Adipocyte (in vitro differentiated cells): ENCODE measurements around the gene IGF1R.

ENCODE experiments used
- DNase-seq: peaks from one replicate; pipeline ENCODE4 v3.0.0-alpha.2; 2015; ENCODE audit warnings: low read depth
- H3K27me3 ChIP-seq: replicated peaks from 2 replicates; pipeline ENCODE4 v1.7.0; 2013; ENCODE audit warnings: mild to moderate bottlenecking, low read length, moderate library complexity; ENCODE audit not compliant: control insufficient read depth, insufficient read depth
- H3K36me3 ChIP-seq: 2 replicates; pipeline ENCODE4 v1.7.0; 2013; ENCODE audit warnings: low read length, mild to moderate bottlenecking, moderate library complexity; ENCODE audit not compliant: control insufficient read depth, insufficient read depth, severe bottlenecking
- H3K4me1 ChIP-seq: 2 replicates; pipeline ENCODE4 v1.7.0; 2013; ENCODE audit warnings: mild to moderate bottlenecking, low read length, moderate library complexity; ENCODE audit not compliant: control insufficient read depth, insufficient read depth
- H3K4me3 ChIP-seq: 2 replicates; pipeline ENCODE4 v1.7.0; 2013; ENCODE audit warnings: mild to moderate bottlenecking, low read length, moderate library complexity
- H3K9ac ChIP-seq: 2 replicates; pipeline ENCODE4 v1.7.0; 2013; ENCODE audit warnings: mild to moderate bottlenecking, low read length, moderate library complexity
- H3K9me3 ChIP-seq: 2 replicates; pipeline ENCODE4 v1.7.0; 2013; ENCODE audit warnings: mild to moderate bottlenecking, low read length, moderate library complexity; ENCODE audit not compliant: control insufficient read depth

The IGF1R gene

DNA sequence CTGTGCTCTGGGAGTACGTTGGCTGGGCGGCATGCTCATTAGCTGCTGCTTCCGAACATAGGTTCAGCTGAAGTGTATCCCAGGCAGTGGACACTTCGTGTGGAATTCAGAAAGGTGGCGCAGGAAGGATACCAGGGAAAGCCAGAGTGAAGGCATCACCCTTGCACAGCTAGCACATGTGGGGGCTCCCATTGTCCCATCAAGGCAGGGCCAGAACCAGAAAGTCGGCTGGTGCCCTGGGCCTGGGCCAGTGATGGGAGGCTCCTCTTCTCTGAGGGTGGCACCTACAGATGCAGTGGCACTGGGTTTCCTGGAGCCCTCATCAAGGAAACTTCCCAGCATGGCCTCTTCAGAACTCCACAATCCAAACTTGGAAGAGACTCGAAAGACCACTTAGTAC is 302.7 kb downstream of the IGF1R start:
- H3K9ac ChIP-seq = no peak overlapping the region
- no peaks in the 10 kb centered on the region for H3K27me3 ChIP-seq
- H3K4me1 ChIP-seq = peaks cover 5% of the 10 kb centered on the region
- H3K9me3 ChIP-seq = no peaks in the 10 kb centered on the region
- no peak for DNase-seq
- peaks cover 40% of the 10 kb centered on the region for H3K36me3 ChIP-seq
- H3K4me3 ChIP-seq = no peak overlapping the region

DNA sequence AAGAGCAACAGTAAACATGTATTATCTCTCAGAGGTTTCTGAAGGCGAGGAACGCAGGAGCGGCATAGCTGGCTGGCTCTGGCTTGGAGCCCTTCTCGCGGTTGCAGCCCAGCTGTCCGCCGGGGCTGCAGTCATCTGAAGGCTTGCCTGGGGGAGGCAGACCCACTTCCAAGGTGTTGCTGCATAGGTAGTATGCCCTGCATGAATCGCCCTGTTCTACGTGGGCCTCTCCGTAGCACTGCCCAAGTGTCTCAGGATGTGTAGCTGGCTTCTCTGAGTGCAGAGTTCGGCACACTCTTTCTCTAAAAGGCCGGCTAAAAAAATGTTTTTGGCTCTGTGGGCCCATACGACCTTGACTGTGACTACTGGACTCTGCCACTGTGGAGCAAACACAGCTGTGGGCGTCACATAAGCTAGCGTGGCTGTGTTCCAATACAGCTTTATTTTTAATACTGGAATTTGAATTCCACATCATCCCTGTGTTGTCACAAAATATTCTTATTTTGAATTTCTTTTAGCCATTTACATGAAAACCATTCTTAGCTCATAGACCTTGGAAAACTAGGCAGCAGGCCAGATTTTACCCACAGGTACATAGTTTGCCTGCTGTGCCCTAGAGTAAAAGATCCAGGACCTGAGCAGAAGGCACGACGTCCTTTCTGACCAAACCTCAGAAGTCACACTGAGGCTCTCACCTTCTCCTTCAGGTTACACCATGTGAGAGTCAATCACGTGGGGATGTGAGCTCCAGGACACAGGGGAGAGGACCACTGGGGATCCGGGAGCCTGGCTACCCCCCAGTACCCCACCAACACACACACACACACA is 303.4 kb downstream of the IGF1R start:
- no peak overlapping the region for H3K4me3 ChIP-seq
- H3K9me3 ChIP-seq = no peaks in the 10 kb centered on the region
- no peak for DNase-seq
- no peak overlapping the region for H3K9ac ChIP-seq
- peaks cover 40% of the 10 kb centered on the region for H3K36me3 ChIP-seq
- peaks cover 5% of the 10 kb centered on the region for H3K4me1 ChIP-seq
- H3K27me3 ChIP-seq = no peaks in the 10 kb centered on the region

DNA sequence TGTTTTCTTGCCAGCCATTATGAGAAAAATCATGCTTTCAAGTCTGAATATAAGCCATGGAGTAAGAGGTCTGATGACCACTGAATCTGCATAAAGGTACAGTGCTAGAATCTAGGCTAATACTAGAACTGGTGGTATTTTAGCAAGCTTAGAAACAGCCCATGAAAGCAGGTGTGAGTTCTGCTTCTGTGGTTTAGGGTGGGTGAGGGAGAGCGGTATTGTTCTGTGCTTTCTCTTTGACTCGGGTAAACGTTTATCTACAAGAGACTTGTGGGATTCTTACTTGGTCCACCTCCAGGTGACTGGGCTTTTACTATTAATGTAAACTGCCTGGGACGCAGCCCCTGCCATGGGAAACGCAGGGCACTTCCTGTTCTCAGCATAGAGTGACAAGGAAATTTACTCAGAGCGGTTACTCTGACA is 304.1 kb downstream of the IGF1R start:
- DNase-seq = no peak
- no peak overlapping the region for H3K9ac ChIP-seq
- H3K4me3 ChIP-seq = no peak overlapping the region
- no peaks in the 10 kb centered on the region for H3K9me3 ChIP-seq
- peaks cover 44% of the 10 kb centered on the region for H3K36me3 ChIP-seq
- H3K27me3 ChIP-seq = no peaks in the 10 kb centered on the region
- peaks cover 5% of the 10 kb centered on the region for H3K4me1 ChIP-seq

DNA sequence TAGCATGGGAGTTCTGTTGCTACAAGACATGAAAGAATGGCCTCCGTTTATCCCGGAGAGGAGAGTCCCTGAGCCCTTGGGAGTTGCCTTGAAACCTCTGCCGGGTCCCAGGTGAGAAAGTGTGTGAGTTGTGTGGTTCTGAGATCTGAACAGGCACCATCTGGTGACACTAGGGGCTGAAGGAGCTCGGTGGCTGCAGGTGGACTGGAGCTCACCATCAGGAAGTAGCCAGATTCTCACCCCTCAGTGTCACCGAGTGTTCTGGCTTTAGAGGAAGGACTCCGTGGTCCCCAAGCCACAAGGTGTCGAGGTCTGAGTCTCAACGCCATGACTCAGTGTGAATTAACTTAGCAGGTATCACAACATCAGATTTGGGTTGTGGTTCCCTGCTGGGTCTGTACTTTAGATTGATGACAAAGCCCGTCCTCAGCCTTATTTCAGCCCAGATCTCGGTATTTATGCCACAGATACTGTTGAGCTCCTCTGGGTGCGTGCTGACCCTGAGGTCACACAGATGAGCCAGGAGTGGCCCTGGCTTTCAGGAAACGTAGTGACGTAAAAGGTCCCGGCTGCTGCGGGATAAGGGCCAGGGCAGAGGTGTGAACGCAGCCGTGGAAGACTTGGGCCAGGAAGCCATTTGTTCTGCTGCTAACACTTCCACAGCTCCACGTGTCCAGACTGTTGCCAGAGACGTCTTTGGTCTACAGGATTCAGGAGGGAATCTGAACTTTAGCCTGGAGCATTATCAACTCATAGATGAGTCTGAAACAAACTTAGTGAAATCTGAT is 304.9 kb downstream of the IGF1R start:
- Histone ChIP-seq H3K36me3 (peaks cover 46% of the 10 kb centered on the region), H3K27me3 (no peaks in the 10 kb centered on the region), H3K9me3 (no peaks in the 10 kb centered on the region), H3K9ac (no peak overlapping the region), H3K4me3 (no peak overlapping the region), H3K4me1 (peaks cover 5% of the 10 kb centered on the region)
- no peak for DNase-seq

DNA sequence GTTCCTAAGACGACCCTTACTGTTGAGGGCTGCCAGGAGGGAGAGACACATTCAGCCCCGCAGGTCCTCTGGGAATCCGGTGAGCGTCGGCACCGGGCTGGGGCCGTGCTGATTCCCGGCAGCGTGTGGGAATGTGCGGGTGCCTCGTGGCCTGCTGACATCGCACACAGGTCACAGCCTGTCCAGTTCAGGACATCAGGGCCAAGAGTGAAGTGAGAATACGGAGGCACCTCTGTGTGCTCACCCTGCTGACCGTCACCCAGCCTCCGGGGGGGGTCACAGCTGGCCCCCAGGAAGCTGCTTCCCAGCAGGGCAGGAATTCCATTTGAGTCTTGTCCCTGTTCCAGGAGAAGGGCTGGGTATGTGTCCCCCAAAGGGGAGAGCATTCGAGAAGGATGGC is 305.6 kb downstream of the IGF1R start:
- no peak overlapping the region for H3K9ac ChIP-seq
- no peaks in the 10 kb centered on the region for H3K9me3 ChIP-seq
- H3K36me3 ChIP-seq = peaks cover 45% of the 10 kb centered on the region
- H3K4me1 ChIP-seq = peaks cover 5% of the 10 kb centered on the region
- no peaks in the 10 kb centered on the region for H3K27me3 ChIP-seq
- DNase-seq = no peak
- H3K4me3 ChIP-seq = no peak overlapping the region

DNA sequence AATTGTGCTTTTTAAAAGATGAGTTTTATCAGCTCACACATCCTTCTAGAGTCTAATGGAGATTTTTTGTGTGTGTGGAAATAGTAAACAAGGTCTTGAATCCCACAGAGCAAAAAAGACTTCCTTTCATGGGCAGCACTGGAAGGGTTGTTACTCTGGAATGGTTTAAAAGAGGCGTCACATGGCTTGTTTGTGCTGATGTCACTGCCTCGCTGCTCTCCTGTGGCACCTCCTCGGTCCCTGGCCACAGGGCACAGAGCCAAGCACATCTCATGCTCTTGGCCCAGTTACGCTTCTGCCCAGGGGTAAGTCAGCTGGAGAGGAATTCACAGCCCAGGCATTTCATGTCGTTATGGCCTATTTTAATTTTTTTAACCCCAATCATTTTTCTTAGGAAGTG is 306.1 kb downstream of the IGF1R start:
- H3K9ac ChIP-seq = no peak overlapping the region
- H3K9me3 ChIP-seq = no peaks in the 10 kb centered on the region
- no peaks in the 10 kb centered on the region for H3K27me3 ChIP-seq
- peak; percentile 62 for DNase-seq
- H3K4me3 ChIP-seq = no peak overlapping the region
- H3K36me3 ChIP-seq = peaks cover 45% of the 10 kb centered on the region
- peaks cover 5% of the 10 kb centered on the region for H3K4me1 ChIP-seq

DNA sequence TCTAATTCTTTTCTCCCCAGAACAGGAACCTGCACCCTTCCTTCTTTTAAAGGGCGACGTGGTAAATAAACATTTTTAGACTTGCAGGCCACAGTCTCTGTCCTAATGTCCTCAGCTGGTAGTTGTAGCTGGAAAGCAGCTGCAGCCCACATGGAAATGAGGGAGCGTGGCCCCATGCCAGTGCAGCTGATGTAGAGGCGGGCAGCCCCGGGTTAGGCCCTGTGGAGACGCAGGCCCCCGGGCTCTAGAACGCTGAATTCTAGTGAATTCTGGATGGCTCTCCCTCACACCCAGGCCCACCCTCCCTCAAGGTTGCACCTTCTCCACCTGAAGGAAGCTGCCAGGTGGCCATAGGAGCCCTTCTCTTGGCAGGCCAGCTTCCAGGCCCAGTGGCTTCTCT is 307.0 kb downstream of the IGF1R start:
- no peak for DNase-seq
- H3K36me3 ChIP-seq = peaks cover 39% of the 10 kb centered on the region
- no peaks in the 10 kb centered on the region for H3K9me3 ChIP-seq
- peaks cover 5% of the 10 kb centered on the region for H3K4me1 ChIP-seq
- H3K9ac ChIP-seq = no peak overlapping the region
- H3K27me3 ChIP-seq = no peaks in the 10 kb centered on the region
- no peak overlapping the region for H3K4me3 ChIP-seq

DNA sequence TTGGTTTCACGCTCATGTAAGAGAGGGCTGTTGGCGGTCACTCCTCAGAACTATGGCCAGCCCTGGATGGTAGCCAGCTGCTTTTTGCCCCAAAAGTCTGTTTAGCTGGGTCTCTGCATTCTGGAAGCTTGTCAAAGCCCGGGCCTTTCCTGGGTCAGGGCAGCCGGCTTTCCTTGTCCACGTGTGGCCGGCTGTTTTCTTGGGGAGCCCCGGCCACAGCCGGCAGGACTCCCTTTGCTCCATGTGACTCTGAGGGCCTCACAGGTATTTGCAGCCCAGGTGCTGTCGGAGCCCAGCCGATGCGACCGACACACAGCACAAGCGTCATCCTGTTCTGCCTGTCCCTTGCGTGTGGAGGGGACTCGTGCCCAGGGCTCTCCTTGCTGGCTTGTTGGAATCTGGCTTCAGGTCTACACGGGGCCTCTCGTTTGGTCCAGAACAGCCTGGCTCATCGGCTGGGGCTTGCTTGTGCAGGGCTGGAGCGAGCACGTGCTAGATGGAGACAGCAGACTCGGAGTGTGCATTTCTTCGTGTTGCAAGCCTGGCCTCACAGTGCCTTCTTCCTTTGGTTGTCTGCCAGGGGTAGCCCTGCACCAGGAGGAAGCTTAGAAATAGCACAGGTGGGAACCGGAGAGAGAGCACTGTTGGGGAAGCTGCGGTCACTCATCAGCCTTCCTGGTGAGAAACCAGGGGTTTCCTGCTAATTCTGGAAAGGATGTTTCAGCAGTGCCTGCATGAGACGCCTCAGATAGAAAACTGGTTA is 307.8 kb downstream of the IGF1R start:
- no peak for DNase-seq
- Histone ChIP-seq H3K27me3 (no peaks in the 10 kb centered on the region), H3K4me1 (peaks cover 5% of the 10 kb centered on the region), H3K9ac (no peak overlapping the region), H3K36me3 (peaks cover 41% of the 10 kb centered on the region), H3K9me3 (no peaks in the 10 kb centered on the region), H3K4me3 (no peak overlapping the region)

DNA sequence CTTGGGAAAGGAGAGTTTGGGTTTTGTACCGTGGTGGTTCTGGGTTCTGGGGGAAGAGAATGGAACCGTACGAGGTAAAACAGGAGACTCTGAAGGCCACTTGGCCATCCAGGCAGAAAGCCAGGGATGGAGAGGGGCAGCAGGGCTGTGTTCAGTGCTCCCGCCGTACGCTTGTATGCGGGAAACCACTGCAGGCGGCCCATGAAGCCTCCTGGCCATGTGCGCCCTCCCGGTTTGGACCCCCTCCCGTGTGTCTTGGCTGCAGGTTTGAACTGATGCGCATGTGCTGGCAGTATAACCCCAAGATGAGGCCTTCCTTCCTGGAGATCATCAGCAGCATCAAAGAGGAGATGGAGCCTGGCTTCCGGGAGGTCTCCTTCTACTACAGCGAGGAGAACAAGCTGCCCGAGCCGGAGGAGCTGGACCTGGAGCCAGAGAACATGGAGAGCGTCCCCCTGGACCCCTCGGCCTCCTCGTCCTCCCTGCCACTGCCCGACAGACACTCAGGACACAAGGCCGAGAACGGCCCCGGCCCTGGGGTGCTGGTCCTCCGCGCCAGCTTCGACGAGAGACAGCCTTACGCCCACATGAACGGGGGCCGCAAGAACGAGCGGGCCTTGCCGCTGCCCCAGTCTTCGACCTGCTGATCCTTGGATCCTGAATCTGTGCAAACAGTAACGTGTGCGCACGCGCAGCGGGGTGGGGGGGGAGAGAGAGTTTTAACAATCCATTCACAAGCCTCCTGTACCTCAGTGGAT is 308.6 kb downstream of the IGF1R start:
- no peak overlapping the region for H3K9ac ChIP-seq
- H3K27me3 ChIP-seq = no peaks in the 10 kb centered on the region
- peaks cover 41% of the 10 kb centered on the region for H3K36me3 ChIP-seq
- H3K9me3 ChIP-seq = peaks cover 8% of the 10 kb centered on the region
- no peak overlapping the region for H3K4me3 ChIP-seq
- DNase-seq = no peak
- H3K4me1 ChIP-seq = peaks cover 5% of the 10 kb centered on the region

DNA sequence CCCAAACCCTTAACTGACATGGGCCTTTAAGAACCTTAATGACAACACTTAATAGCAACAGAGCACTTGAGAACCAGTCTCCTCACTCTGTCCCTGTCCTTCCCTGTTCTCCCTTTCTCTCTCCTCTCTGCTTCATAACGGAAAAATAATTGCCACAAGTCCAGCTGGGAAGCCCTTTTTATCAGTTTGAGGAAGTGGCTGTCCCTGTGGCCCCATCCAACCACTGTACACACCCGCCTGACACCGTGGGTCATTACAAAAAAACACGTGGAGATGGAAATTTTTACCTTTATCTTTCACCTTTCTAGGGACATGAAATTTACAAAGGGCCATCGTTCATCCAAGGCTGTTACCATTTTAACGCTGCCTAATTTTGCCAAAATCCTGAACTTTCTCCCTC is 309.3 kb downstream of the IGF1R start:
- no peak for DNase-seq
- H3K36me3 ChIP-seq = peaks cover 44% of the 10 kb centered on the region
- H3K4me3 ChIP-seq = no peak overlapping the region
- H3K27me3 ChIP-seq = no peaks in the 10 kb centered on the region
- H3K9ac ChIP-seq = no peak overlapping the region
- peaks cover 15% of the 10 kb centered on the region for H3K9me3 ChIP-seq
- peaks cover 5% of the 10 kb centered on the region for H3K4me1 ChIP-seq
